Testis (tissue), 3 donors: ENCODE results near the gene SLU7. TPM values are rescaled to one million over a fixed set of nuclear protein-coding genes. Genes with fewer than 3 reads are reported as not detected.
A peak's percentile ranks its signal among the peaks of the same experiment; 100 is the strongest.

Experiments
- DNase-seq: peaks from one replicate; pipeline ENCODE4 v3.0.0-alpha.2; 2019
- H3K27ac ChIP-seq, 2 donors: fragments of 200-600 bp; sonication (generic); one replicate each; pipeline ENCODE4 v1.5.1; 2019
- H3K27me3 ChIP-seq: fragments of 200-600 bp; sonication (generic); one replicate; pipeline ENCODE4 v1.5.1; 2019
- H3K36me3 ChIP-seq: fragments of 200-600 bp; sonication (generic); one replicate; pipeline ENCODE4 v1.5.1; 2017; ENCODE audit warnings: low read depth; ENCODE audit errors: missing control alignments
- H3K4me1 ChIP-seq: fragments of 200-600 bp; sonication (generic); one replicate; pipeline ENCODE4 v1.5.1; 2019
- H3K4me3 ChIP-seq, 2 donors: fragments of 200-600 bp; sonication (generic); one replicate each; pipeline ENCODE4 v1.5.1; 2017 to 2019
- H3K9me3 ChIP-seq: fragments of 200-600 bp; sonication (generic); one replicate; pipeline ENCODE4 v1.5.1; 2017
- CTCF ChIP-seq, 3 experiments: fragments of 450-650 bp in 2 of 3; fragments of 200-600 bp in 1 of 3; sonication (generic) in 1 of 3; IDR thresholded peaks; one replicate each; pipeline ENCODE4 v1.5.1; 2016 to 2019; ENCODE audit warnings: antibody characterized with exemption in 3 of 3, mild to moderate bottlenecking in 2 of 3, moderate library complexity in 1 of 3
- POLR2A ChIP-seq: fragments of 450-650 bp; IDR thresholded peaks from one replicate; pipeline ENCODE4 v1.6.1; 2017; ENCODE audit warnings: antibody characterized with exemption, mild to moderate bottlenecking, moderate library complexity
- WGBS, 2 donors: methylation state at CpG; one replicate each; pipeline ENCODE4 v1.1.5; 2018; 5-methylcytosine and 5-hydroxymethylcytosine counted together
- intact Hi-C: fragments of 100-400 bp; cut with DNase I; formaldehyde crosslinking; loops from one replicate; pipeline ENCODE4 v1.15.1; 2023; ENCODE audit warnings: low total_unique reads
- polyA plus RNA-seq: library from polyadenylated mRNA; stranded (reverse); fragments of 350-450 nt; fragmentation: Illumina TruSeq; extraction: RNeasy Lipid Tissue Mini Kit (QIAGEN cat#74804); gene quantifications from one replicate; pipeline ENCODE4 v1.2.3, GENCODE V29; 2014; ENCODE audit warnings: low read depth, low replicate concordance; ENCODE audit not compliant: insufficient read depth
- total RNA-seq, 2 donors: library from RNA; depleted of rRNA; stranded (reverse); fragments of >200 nt; gene quantifications; one replicate each; pipeline ENCODE4 v1.2.3, GENCODE V29; 2016

The SLU7 gene
- total and polyA plus RNA-seq, 3 donors from 2014 or later, result 60.1 to 100.0 (median 92.4) TPM

GRCh38 chr5:160398806-160399205 lies 20.1 kb downstream of the SLU7 start:
- intact Hi-C loops, result no loop called here
- WGBS, 2 donors, result 25 to 32% methylated on average over 4 of the region's 4 CpGs
- no peak for DNase-seq
- Histone ChIP-seq H3K4me1 (peaks cover 5% of the 10 kb centered on the region), H3K27ac (no peak overlapping the region), H3K36me3 (no peaks in the 10 kb centered on the region), H3K4me3 (peak overlapping the region in 1 of 2 donors; percentile 77), H3K27me3 (no peaks in the 10 kb centered on the region), H3K9me3 (no peaks in the 10 kb centered on the region)
- no peak for TF ChIP-seq CTCF (IDR thresholded peaks at IDR 0.05)
- TF ChIP-seq POLR2A, result no peak

- Histone ChIP-seq H3K9me3 (no peaks in the 10 kb centered on the region), H3K4me1 (peaks cover 5% of the 10 kb centered on the region), H3K4me3 (no peak overlapping the region), H3K36me3 (no peaks in the 10 kb centered on the region), H3K27ac (no peak overlapping the region), H3K27me3 (no peaks in the 10 kb centered on the region)
- intact Hi-C loops, result no loop called here
- 88 to 89% methylated on average over 1 of the region's 1 CpG for WGBS, 2 donors
- no peak for DNase-seq
- TF ChIP-seq POLR2A (no peak), CTCF (IDR thresholded peaks at IDR 0.05) (no peak)
These were observed 21.4 kb downstream of the SLU7 start for GRCh38 chr5:160397492-160397891.

- no peak for DNase-seq
- H3K36me3 ChIP-seq, result no peaks in the 10 kb centered on the region
- H3K27me3 ChIP-seq, result no peaks in the 10 kb centered on the region
- peaks cover 5% of the 10 kb centered on the region for H3K4me1 ChIP-seq
- TF ChIP-seq POLR2A (no peak), CTCF (IDR thresholded peaks at IDR 0.05) (no peak)
- WGBS, 2 donors, result 86 to 91% methylated on average over 7 of the region's 7 CpGs
- no peaks in the 10 kb centered on the region for H3K9me3 ChIP-seq
- H3K27ac ChIP-seq, result no peak overlapping the region
- no peak overlapping the region for H3K4me3 ChIP-seq
- intact Hi-C loops, result no loop called here
These were observed 23.8 kb downstream of the SLU7 start for GRCh38 chr5:160395111-160395510.

GRCh38 chr5:160390787-160391696 lies 27.8 kb downstream of the SLU7 start:
- H3K4me1 ChIP-seq, result no peaks in the 10 kb centered on the region
- DNase-seq, result no peak
- intact Hi-C loops, result no loop called here
- H3K27me3 ChIP-seq, result no peaks in the 10 kb centered on the region
- WGBS, 2 donors, result 40 to 60% methylated on average over 8 of the region's 8 CpGs
- H3K27ac ChIP-seq, result no peak overlapping the region
- H3K9me3 ChIP-seq, result no peaks in the 10 kb centered on the region
- H3K36me3 ChIP-seq, result no peaks in the 10 kb centered on the region
- H3K4me3 ChIP-seq, result no peak overlapping the region
- TF ChIP-seq POLR2A (no peak), CTCF (IDR thresholded peaks at IDR 0.05) (peak; percentile 10 to 40 (median 26))

- Histone ChIP-seq H3K27me3 (no peaks in the 10 kb centered on the region), H3K4me3 (no peak overlapping the region), H3K4me1 (no peaks in the 10 kb centered on the region), H3K27ac (no peak overlapping the region), H3K36me3 (no peaks in the 10 kb centered on the region), H3K9me3 (no peaks in the 10 kb centered on the region)
- DNase-seq, result no peak
- TF ChIP-seq CTCF (IDR thresholded peaks at IDR 0.05), result no peak
- no peak for TF ChIP-seq POLR2A
- intact Hi-C loops, result no loop called here
- 95 to 100% methylated on average over 1 of the region's 1 CpG for WGBS, 2 donors
These were observed 31.4 kb downstream of the SLU7 start for GRCh38 chr5:160387445-160387844.
